EL (cell line): Measurements from ENCODE around the gene FTCD.

ENCODE experiments used
- DNase-seq: peaks from one replicate; pipeline ENCODE4 v3.0.0-alpha.2; 2016

The FTCD gene

GRCh38 chr21:46091631-46092025 is 63.8 kb downstream of the FTCD start:
- DNase-seq, result no peak

GRCh38 chr21:46091118-46091517 is 64.3 kb downstream of the FTCD start:
- no peak for DNase-seq

- no peak for DNase-seq
Observed at GRCh38 chr21:46089285-46089684, 66.1 kb downstream of the FTCD start.

GRCh38 chr21:46088189-46088588 is 67.2 kb downstream of the FTCD start:
- no peak for DNase-seq

GRCh38 chr21:46087641-46088040 is 67.7 kb downstream of the FTCD start:
- no peak for DNase-seq
